PC-3 (cell line): ENCODE results near the gene LARP4B.

Source experiments
- EZH2 ChIP-seq: fragments of 300-600 bp; sonication (generic); IDR thresholded peaks from one replicate; pipeline ENCODE4 v1.6.1; 2017; ENCODE audit warnings: antibody characterized with exemption, mild to moderate bottlenecking, low read length; ENCODE audit not compliant: unreplicated experiment
- TF ChIP-seq, protein P1 (sequence below): fragments of 300-600 bp; sonication (generic); conservative IDR thresholded peaks from 2 replicates; pipeline ENCODE4 v1.5.1; 2017; ENCODE audit warnings: antibody characterized with exemption, low read depth, mild to moderate bottlenecking, low read length

DNA sequence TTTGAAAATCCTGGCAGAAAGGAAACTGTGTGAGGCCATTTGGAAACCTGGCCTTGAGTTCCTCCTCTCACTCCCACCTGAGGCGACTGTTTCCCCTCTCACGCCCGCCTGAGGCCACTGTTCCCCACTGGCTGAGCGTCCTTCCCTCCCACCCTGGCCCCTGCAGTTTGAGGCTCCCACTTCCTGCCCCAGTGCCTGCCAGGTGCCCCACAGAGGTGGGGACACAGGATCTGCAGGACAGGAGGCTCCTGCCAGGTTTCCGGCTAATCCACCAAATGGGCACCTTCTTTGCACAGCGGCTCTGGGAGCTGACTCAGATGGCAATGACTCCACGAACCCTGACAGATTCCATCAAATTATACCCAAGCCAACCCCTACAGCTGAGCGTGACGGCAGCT lies 24.3 kb upstream of the LARP4B start:
- TF ChIP-seq, protein P1, sequence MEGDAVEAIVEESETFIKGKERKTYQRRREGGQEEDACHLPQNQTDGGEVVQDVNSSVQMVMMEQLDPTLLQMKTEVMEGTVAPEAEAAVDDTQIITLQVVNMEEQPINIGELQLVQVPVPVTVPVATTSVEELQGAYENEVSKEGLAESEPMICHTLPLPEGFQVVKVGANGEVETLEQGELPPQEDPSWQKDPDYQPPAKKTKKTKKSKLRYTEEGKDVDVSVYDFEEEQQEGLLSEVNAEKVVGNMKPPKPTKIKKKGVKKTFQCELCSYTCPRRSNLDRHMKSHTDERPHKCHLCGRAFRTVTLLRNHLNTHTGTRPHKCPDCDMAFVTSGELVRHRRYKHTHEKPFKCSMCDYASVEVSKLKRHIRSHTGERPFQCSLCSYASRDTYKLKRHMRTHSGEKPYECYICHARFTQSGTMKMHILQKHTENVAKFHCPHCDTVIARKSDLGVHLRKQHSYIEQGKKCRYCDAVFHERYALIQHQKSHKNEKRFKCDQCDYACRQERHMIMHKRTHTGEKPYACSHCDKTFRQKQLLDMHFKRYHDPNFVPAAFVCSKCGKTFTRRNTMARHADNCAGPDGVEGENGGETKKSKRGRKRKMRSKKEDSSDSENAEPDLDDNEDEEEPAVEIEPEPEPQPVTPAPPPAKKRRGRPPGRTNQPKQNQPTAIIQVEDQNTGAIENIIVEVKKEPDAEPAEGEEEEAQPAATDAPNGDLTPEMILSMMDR: no peak
- no peak for TF ChIP-seq EZH2
